GM19023 (cell line): Measurements from ENCODE around the gene GPRIN1.

Source experiments
- ATAC-seq: cut with Tn5 transposase; IDR thresholded peaks from one replicate; pipeline ENCODE4 v1.9.1; 2021; ENCODE audit warnings: mild to moderate bottlenecking, moderate library complexity; ENCODE audit not compliant: unreplicated experiment

GPRIN1 gene

DNA sequence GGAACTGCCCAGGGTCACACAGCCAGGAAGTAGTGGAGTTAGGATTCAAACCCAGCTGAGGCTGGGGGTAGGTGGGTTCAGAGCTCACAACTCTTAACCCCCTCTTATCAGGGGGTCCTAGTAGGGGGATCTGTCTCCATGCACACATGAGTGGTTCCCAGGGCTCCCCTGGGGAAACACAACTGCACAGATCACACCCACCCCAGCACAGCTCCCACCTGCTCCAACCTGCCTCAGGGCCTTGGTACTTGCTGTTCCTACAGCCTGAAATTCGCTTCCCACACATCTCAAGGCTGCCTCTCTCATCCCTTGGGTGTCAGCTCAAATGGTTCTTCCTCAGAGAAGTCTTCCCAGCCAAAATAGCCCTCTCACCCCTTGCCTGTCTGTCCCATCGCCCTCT lies 15.6 kb upstream of the GPRIN1 start:
- ATAC-seq: no peak

DNA sequence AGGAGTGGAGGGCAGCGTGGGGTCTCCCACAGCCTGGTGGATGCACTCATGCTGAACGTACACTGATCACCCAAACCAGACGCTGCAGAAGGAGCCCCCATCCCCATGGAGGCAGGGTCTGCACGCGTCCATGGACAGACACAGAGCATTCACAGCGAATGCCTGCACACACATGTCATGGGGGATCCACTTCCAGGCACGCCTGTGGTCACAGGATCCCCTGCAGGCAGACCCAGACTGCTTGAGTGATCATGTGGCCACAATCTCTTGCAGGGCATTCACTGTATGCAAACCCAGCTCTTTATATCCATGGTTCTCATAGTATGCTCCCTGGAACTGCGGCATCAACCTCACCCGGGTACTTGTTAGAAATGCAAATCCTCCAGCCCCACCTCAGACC lies 15.0 kb upstream of the GPRIN1 start:
- no peak for ATAC-seq

DNA sequence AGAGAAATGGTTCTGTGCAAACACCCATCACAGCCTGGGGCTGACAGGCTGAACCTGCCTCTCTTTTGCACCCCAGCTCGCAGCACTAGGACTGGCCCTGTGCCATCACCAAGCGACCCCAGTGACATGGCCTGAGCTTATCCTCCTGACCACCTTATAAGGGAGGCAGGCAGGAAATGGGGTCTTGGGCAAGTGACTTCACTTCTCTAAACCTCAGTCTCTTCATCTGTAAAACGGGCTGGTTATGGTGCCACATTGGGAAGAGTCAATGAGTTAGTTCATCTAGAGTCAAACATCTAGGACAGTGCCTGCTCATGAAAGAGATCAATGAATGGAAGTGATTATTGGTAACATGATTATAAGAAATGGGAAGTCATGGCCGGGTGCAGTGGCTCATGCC lies 14.2 kb upstream of the GPRIN1 start:
- ATAC-seq: no peak

- ATAC-seq: no peak
Observed at GRCh38 chr5:176621661-176622079, 11.7 kb upstream of the GPRIN1 start.

DNA sequence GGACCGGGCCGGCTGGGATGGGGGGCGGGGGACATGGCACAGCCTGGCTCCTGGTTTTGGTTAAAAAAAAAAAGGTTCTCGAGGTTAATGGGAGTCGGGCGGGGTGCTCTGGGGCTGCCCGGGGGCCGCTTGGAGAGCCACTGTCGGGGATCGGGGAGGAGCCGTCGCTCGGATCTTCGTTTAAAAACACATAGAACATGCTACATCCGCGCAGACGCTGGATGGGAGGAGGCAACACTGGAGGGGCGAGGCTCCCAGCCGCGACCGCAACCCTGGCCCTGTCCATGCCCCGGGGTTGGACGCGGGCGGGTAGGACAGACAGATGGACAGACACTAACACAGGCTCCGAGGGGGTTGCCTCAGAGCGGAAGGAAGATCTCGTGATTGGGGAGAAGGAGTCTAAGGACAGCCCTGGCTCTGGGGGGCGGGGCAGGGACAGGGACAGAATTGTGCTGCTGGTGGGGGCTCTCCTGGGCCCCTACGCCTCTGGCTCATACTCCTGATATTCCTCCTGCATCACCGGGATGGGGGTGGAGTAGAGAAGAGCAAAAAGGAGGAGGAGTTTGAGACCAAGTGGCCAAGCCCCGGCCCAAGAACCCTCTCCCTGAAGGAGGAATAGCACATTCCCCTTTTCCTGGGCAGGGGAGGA lies 10.5 kb upstream of the GPRIN1 start:
- ATAC-seq: no peak

GRCh38 chr5:176619569-176620332 lies 9.8 kb upstream of the GPRIN1 start:
- no peak for ATAC-seq

GRCh38 chr5:176619203-176619568 lies 9.2 kb upstream of the GPRIN1 start:
- ATAC-seq: no peak

- no peak for ATAC-seq
Observed at GRCh38 chr5:176618783-176619182, 8.8 kb upstream of the GPRIN1 start.

- ATAC-seq: no peak
Observed at GRCh38 chr5:176616511-176616910, 6.6 kb upstream of the GPRIN1 start.

- no peak for ATAC-seq
Observed at GRCh38 chr5:176614805-176615478, 5.0 kb upstream of the GPRIN1 start.

DNA sequence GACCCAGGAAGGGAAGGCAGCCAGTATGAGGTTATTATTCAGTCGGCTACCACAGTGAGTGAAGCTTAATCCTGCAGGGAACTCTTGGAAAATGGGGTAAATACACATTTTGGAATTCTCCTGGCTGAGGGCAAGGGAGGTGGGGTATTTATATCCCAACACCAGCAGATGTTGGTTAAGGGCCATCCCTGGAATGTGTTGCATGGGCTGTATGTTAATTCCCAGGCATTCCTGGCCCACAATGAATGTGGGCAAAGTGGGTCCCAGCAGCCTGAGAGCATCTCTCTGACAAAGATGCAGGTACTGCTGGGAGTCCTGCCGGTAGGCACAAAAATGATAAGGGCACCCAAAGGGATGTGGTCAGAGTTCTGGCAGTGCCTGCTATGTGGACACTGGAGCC lies 2.9 kb upstream of the GPRIN1 start:
- no peak for ATAC-seq

GRCh38 chr5:176612008-176612407 lies 2.1 kb upstream of the GPRIN1 start:
- ATAC-seq: no peak

DNA sequence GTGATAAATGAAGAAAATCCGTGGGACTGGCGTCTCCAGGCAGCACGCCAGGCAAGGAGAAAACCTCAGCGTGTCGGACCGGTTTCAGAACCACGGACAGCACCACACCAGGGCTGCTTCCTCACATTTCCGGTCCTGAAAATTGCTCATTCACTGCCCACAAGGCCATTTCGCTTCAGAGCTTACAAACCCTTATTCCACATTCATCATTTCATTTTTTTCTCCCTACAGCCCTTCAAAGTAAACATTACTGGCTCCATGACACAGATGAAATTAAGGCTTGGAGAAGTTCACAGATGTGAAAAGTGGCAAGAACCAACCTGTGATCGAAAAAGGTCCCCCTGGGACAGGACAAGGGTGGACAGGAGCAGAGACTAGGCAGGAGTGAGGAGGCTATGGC lies 1.5 kb upstream of the GPRIN1 start:
- ATAC-seq: no peak

DNA sequence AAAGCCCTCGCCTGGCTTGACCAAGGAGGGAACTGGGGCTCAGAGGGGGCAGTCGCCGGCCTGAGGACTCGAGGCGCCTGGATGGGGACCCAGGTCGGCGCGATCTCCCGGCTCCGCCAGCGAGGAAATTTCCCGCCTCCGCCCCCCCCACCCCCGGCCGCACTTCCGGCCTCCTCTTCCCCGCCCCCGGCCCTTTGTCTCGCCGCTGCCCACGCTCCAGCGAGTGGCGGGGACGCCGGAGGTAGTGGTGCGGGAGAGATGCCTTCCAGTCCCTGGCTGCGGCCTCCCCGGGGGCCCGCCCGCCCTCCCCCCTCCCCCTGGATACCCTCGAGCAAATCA lies 448 bp upstream of the GPRIN1 start:
- peak; percentile 24 for ATAC-seq

DNA sequence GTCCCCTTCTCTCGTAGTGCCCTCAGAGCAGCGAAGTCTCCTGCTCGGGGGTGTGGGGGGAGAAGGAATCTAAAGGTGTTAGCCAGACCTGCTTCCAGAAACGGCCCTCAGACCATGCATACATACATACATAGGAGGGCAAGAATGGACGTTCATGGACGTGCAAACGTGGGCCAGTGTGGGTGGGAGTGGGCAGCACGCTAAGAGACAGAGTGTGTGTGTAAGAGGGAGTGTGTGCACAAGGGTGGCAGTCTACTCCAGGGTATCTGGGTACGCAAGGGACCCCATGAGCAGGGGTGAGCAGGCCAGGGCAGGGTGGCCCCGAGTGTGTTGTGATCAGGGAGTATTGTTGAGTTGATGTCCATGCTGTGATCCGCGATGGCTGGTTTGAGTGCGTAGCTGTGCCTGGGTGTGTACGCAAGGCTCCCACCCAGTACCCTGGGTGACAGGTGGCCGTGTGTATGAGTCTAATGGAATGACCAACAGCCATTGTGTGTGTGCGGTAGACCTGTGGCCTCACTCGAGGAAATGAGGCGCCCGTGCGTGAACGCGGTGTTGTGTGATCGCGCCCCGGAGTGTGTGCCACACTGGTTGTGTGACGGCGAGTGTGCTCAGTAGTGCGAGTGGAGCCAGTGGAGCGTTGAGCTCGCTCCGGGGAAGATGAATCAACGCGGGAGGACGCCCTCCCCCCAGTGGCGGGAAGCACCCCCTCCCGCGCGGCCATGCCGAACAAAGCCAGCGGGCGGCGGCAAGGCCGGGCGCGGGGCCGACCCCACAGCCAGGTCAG lies 826 bp downstream of the GPRIN1 start:
- ATAC-seq: no peak

GRCh38 chr5:176608142-176608705 lies 1.7 kb downstream of the GPRIN1 start:
- ATAC-seq: no peak

DNA sequence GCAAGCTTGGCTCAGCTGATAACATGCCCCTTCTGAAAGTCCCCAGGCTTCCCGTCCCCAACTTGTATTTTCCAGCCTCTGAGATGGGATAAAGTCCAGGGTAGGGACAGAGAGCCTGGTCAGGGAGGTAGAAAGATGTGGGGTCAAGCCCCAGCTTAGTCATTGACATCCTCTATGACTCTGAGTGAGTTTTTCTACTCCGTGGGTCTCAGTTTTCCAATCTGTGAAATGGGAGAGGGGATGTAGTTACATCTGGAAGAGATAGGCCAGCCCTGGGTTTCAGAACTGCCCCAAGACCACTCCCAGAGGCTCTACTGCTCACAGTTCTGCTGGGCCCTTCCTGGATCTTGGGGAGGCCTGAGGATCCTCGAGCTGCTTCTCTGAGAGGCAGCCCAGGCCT lies 3.1 kb downstream of the GPRIN1 start:
- no peak for ATAC-seq

DNA sequence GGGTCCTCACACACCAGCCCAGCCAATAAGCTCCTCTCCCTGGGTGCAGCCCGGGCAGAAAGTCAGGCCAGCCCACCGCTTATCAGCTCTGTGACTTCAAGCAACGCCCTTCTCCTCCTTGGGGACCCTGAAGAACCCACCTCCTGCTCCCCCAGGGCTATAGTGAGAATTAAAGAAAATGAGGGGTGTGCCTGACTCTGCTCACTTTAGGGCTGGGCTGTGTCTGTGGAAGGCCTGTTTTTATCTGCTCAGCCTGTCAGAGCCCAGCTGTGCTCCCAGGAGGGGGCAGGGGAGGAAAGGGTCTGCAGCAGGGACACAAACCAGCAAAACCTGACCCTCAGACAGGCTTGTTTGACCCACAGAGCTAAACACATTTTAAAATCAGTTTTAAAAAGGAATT lies 3.9 kb downstream of the GPRIN1 start:
- ATAC-seq: no peak

GRCh38 chr5:176603091-176603490 lies 6.9 kb downstream of the GPRIN1 start:
- ATAC-seq: no peak

DNA sequence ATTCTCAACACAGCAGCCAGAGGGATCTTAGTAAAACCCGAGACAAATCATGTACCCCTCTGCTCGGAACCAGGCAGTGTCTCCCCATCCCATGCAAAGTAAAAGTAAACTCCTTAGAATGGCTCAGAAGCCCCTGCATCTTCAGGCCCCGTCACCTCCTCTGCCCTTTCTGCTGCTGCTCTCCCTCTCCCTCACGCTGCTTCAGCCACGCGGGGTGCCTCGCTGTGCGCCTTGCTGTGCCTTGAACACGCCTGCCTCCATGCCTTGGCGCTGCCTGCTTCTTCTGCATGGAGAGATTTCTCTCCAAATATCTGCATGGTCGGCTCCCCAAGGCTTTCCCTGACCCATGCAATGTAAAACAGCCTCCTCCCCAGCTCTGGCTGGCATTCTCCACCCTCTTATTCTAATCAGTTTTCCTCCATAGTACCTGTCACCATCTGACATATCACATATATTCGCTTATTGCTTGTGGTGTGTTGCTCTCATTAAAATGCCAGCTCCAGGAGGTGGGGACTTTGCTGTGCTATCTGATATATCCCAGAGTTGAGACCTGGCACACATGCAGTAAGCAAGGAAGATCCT lies 8.0 kb downstream of the GPRIN1 start:
- ATAC-seq: no peak
